CD4-positive, alpha-beta T cell treated with Interleukin-15 for 1 hour (primary cell): Measurements from ENCODE around the gene SEZ6.

Experiments
- DNase-seq: peaks from one replicate; pipeline ENCODE4 v3.0.0-alpha.2; 2020

Gene SEZ6

DNA sequence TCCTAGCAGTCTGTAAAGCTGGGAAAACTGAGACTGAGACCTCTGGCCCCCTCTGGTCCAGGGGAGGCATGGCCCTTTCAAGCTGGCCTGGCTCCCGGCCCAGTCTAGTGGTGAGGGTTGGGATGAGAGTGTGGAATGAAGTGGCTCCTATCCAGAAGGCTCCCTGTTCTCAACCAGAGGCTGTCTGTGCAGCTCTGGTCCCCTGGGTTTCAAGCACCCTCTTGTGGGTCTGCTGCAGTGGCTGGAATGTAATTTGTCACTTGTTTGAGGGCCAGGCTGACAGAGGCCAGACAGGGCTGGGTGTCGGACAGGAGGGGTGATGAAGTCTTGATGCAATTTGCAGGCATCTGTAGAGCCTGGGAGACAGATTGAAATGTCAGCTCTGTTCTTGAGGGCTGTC lies 32.4 kb downstream of the SEZ6 start:
- no peak for DNase-seq

DNA sequence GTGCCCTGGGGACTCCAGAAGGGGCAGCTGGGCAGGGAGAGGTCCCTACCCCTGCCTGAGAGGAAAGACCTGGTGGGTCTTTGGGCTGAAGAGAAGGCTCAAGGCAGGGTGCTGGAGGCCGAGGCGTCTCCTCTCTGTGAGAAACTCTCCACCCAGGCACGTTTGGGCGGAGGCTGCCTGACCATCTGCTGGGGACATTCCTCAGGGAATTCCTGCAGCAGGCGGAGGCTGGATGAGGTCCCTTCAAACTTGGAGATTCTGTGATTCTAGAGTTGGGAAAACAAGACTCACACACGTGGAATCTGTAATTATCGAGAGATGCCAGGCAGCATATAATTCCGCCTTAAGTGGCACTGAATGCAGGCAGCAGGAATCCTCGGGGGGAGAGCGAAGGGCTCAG lies 33.4 kb downstream of the SEZ6 start:
- no peak for DNase-seq

DNA sequence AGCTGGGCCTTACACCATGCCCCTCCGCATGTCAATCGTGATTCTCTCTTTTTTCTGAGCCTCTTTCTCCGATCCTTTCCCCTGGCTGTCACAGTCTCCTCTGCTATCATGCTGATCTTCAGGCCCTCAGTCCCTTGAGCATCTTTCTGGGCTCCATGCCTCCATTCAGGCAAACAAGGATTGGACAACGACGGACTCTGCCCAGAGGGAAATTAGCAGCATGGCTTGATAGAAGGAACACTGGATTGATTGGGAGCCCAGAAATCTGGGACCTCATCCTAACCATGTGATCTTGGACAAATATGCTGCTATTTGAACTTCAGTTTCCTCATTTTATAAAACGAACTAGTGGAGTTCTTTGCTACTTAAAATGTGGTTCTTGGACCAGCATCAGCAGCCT lies 35.0 kb downstream of the SEZ6 start:
- no peak for DNase-seq

DNA sequence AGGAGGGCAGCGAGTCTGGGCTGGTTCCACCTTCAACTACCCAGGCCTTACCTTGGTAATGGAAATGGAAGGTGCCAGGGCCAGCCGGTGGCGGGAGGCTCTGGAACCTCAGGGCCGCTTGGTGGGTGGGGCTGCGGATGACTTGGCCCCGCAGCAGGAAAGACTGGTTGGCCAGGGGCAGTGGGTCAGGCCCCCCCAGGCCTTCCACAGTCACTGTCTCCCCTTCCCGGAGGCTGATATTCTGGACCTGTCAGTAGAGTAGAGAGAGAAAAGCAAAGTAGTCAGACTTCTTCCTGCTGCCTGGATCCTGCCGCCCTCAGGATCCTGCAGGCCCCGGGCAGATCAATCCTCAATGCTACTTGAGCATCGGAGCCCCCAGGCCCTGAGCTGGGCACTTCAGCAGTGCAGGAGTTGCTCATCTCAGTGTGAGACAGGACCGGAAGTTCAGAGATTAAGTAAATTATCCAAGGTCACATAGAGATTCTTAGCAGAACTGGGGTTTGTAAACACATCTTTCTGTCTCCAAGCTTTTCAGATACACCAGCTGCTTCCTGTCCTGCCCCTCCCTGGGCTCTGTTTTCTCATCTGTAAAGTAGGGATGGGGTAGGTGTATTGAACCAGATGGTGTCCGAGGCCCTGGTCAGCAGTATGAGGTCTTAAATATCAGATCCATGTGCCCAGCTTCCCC lies 36.0 kb downstream of the SEZ6 start:
- no peak for DNase-seq

DNA sequence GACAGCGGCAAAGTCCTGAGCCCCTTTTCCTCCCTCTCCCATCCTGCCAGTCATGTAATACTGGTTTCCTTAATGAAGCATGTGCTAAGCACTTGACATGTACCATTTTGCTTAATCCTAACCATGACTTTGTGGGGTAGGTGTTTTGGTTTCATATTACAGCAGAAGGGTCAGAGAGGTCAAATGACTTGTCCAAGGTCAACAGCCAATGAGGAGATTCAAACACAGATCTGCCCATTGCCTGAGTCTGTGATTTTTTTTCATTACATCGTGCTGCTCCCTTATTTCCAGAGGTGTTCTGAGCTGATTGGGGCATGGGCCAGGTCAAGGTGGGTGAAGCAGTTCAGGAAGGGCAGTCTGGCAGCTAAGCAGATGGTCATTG lies 36.9 kb downstream of the SEZ6 start:
- no peak for DNase-seq

DNA sequence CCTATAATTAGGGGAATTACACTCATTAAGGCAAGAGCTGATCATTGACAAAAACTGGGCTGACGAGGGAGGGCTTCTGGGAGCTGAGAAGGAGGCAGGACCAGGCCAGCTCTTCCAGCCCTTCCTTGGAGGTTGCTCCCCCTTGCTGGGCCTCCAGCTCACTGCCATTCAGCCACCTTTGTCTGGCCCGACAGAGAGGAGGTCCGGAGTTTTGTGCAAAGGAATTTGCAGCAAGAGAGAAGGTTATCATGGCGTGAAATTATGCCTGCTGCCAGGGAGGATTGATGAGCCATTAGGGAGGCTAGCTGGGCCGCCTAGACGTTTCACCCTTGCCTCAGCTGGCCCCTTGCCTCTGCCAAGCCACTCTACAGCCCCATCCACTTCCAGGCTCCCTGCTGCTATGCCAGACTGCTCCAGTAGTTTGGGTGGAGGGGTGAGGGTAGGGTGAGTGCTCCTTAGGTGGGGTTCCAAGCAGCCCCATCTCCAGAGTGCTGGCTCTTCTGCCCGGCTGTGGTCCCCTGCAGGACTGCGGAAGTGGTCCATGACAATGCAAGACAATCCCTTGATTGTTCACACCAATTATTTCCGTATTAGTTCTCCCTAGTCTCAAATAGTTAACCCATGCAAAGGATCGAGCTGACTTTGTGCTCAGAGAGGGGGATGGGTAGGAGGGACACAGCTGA lies 37.5 kb downstream of the SEZ6 start:
- no peak for DNase-seq

DNA sequence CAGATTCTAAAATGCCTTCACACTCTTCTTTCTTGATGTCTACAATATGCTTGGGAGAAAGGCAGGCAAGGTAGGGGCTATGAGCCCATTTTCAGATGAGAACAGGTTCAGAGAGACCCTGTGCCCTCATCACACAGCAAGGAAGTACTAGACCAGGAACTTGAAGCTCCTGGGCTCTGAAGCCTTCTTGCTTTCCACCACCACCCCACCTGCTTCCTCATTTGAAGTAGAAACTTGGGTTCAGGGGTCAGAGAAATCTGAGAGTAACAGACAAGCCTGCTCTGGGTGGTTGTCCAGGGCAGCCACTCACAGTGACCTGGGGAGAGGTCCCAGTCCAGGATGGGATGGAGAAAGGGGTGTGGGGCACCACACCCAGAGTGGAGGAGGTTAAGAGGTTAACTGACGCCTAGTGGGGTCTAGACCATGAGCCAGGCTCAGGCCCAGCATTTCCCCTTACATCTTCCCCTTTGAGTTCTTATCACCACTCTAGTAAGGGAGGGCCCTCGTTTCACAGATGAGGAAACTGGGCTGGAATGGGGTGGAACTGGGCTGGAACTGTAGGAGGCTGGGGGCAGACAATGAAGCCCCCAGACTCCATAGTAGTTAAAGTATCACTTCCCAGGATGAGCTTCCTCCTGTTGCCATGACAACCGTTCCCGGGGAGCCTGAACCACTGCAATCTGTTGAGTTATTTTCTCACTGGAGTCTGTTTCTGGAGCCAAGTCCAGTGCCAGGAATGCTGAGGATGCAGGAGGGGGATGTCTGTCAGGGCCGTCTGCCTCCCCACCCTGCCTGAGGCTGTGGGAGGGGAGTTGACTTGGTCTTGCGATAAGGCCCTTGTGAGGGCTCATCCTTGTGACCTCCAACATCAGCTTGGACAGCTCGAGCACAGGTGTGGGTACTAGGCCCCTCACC lies 38.4 kb downstream of the SEZ6 start:
- DNase-seq = peak; percentile 30

DNA sequence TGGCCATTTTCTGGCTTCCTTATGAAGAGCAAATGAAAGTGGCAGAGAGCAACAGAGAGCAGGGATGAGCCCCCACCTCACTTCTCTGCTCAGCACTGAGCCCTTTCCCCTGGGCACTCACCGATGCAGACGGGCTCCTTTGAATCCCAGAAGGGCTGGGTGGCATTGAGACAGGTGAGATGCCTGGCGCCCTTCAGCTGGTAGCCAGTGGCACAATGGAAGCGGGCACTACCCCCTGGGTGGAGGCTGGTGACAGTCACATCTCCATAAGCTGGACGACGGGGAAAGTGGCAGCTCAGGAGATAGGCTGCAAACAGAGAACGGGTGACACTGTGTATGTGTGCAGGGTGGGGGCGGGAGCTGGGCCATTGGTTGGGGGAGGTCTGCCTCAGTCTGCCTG lies 42.0 kb downstream of the SEZ6 start:
- no peak for DNase-seq

DNA sequence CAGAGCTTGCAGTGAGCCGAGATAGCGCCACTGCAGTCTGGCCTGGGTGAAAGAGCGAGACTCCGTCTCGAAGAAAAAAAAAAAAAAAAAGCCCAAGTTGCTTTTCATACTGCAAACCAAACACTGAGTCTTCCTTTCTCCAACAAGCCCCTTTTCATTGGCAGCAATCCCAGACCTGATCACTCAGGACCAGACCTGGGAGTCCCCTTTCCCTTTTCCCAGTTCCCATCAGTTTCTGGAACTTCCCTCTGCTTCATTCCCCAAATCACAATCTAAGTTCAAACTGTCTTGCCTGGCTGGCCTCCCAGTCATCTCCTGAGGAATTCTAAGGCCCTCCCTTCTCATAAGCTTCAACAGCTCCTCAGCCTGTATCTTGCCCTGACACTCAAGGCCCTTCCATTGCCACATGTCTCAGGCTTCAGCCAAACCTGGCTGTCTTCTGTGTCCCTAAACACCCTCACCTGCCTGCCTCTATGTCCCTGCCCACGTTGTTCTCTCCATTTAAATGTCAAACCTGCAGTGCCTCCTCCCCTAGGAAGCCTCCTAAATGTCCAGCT lies 42.7 kb downstream of the SEZ6 start:
- DNase-seq = no peak

DNA sequence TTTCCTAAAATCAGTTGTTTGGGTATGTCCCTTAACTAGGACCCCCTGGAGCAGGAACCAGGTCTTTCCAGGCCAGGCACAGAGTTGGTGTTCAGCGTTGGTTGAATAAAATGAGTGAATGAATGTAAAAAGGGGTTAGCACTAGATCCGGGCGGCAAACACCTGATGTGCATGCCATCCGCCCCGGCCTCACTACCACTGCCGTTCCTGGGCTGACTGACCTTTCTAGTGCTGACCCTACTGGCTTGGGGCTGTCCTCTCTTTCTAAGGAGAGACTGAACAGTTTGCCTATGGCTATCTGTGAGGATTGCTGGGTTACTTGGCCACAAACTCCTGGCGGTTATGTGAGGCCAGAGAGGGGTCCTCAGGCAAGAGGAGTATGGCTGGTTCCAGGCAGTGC lies 44.4 kb downstream of the SEZ6 start:
- no peak for DNase-seq

DNA sequence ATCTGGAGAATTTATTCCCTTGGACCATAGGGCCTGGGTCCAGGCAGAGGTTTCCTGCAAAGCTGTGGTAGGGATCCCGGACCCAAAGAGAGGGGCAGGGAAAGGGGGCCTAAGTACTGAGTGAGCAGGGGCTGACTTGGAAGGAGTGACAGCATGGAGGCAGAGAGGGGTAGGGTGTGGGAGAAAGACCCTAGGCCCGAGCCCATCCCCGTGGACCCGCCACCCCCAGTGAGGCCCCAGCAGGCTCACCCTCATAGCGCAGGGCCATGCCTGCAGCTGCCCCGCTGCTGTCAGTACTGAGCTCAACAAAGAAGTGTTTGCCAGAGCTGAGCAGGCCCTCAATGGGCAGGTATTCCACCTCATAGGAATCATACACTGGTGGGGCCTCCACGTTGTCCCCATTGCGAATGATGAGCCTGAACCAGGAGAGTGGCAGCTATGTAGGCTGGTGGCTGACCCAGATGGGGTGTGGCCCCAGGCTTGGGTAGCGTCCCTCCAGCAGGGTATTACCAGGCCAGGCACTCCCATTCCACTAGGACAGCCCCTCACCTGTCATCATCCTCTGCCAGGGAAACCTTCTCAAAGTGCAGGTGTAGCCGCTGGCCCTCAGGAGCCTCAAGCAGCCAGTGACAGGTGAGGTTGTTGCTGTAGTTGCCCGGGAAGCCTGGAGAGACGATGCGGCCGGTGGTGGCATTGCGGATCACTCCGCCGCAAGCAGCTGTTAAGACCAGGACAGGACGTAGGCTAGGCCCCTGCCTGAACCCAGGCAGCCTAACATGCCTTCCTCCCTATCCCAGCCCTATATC lies 45.4 kb downstream of the SEZ6 start:
- no peak for DNase-seq

DNA sequence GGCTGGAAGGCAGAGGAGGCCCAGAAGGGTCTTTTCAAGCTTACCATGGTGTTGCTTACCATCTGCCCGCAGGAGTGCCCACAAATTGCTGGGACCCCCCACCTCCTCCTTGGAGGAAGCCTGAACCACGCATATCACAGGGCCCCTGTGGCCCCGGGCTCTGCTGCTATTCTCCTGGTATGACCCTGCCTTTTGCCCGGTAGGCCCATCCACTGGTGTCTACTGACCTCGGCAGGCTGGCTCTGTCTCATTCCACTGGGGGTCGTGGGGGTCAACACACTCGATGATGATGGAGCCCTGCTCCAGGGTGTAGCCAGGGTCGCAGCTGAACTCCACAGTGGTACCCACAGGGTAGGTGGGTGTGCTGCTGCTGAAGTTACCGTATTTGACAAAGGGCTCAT lies 46.4 kb downstream of the SEZ6 start:
- DNase-seq = no peak

DNA sequence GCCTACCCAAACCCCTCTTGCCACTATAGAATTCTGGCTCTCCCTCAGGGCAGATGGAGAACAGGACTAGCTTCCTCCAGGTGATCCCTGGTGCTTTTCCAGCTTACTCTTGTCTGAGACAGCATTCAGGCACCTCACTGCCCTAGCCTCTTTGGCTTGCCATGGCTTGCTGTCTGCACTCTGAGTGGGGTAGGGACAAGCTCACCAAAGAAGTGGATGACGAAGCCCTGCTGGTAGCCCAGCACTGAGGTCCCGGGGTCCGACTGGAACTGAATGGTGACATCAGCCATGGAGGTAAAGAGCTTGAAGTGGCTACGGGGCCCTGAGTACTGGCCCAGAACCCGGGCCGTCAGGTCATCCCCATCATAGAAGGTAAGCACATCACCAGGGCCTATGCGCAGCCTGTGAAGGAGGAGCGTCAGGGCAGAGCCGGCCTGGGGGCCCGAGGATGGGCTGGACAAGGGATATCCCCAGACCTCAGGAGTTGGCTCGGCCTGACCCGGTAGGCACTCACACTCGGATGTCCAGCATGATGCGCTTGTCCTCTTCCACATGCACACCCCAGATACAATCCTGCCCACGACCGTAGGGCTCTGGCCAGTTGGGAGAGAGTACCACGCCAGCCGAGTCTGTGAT lies 46.9 kb downstream of the SEZ6 start:
- no peak for DNase-seq

DNA sequence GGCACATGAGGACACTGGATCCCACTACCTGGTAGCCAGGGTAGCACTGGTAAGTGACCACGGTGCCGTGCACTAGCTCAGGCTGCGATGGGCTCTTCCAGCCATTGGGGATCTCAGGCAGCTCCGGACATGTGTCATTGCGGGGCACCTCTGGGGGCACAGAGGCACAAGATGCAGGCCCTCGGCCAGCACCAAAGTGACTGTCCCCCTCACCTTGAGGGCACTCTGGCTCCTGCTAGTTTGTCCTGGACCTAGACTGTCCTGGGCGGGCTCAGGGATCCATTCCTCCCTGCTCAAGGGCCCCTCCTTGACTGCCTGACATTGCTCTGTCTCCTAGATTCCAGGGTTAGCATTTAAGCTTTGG lies 47.9 kb downstream of the SEZ6 start:
- DNase-seq = no peak

DNA sequence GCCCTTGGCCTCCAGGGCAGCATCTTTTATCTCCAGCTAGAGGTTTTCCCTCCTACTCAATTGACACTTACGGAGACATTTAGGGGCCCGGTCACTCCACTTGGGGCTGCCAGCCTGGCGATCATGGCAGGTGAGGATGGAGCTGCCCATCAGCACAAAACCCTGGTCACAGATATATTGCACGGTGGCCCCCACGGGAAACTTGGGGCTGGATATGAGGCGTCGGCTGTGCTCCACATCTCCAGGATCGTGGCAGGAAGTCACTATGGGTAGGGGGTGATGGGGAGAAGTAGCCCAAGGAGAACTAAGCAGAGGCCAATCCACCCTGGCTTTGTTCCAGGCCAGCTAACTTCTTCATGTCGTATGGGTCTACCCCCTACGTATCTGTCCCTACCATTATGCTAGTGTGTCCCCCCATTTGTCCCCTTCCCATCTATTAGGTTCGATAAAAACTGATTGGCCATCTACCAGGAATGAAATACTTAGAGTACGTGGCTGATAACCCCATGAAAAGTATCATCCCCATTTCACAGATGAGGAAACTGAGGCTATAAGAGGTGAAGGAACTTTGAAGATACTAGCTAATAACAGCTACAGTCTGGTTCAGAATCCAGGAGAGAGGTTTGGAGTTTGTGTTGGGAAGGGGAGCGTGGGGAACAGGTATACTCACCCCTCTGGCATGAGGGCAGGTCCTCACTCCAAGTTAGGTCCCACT lies 48.4 kb downstream of the SEZ6 start:
- DNase-seq = no peak

DNA sequence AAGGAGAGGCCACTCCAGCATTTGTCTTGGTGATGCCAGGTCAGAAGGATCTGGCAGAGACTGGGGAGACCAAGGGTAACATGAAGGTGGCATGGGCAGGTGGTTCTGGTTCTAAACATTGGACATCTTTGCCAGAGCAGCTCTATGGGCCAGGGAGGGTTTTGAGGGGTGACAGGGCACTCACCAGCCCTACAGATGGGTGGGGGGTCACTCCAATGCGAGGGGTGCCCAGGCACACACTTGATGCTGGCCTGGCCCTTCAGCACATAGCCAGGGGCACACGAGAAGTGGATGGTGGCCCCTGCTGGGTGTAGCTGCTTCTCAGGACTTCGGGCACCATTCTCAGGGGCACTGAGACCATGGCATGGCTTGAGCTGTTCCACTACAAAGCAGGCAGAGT lies 49.0 kb downstream of the SEZ6 start:
- DNase-seq = no peak

DNA sequence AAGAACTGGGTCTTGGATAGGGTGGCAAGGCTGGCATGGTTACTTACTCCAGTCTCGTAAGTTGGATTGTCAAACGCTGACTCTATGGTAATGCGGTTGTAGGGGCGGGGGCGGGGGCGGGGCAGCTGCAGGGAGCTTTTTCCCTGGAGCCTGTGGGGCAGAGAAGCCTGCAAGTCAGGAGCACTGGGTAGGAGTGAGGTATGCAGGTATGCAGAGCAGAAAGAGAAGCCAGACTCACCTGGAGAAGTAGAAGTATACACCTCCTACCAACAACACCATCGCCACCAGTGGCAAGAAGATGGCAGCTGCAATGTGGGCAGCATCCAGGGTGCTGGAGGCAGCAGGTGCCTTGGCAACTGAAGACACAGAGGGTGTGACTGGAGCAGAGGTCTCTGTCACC lies 49.7 kb downstream of the SEZ6 start:
- no peak for DNase-seq

DNA sequence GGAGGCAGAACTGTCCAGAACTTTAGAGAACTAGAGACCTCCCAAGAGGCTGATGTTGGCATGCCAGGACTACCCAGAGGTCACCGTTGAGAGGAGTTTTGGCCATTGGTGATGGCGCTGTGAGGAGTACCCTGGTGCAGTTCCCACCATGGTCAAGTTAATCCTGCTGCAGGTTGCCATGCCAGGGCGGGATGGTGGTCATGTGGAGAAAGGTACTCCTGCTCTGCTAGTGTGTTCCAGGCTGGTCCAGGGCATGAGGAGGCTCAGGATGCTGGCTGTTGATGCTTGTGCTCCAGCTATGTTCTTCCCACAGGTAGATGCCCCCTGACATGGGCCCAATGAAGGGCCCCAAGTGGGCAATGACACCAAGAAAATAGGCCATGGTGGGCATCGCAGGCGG lies 50.4 kb downstream of the SEZ6 start:
- no peak for DNase-seq

DNA sequence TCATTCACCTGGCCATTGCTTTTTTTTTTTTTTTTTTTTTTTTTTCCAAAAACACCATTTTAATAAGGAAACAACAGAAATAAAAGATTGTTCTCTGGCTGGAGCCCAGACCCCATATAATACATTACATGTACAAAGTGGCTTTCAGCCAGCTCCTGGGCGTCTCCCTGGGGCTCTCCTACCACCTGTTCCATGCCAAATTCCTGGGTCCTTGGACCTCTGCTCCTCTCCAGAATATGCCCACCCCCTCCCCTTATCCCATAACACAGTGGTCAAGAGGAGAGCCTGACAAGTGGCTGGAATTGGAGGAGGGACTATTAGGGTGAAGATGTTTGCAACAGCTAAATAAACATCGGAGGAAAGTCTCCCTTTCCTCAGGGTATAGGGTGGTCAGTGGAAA lies 50.9 kb downstream of the SEZ6 start:
- DNase-seq = no peak

DNA sequence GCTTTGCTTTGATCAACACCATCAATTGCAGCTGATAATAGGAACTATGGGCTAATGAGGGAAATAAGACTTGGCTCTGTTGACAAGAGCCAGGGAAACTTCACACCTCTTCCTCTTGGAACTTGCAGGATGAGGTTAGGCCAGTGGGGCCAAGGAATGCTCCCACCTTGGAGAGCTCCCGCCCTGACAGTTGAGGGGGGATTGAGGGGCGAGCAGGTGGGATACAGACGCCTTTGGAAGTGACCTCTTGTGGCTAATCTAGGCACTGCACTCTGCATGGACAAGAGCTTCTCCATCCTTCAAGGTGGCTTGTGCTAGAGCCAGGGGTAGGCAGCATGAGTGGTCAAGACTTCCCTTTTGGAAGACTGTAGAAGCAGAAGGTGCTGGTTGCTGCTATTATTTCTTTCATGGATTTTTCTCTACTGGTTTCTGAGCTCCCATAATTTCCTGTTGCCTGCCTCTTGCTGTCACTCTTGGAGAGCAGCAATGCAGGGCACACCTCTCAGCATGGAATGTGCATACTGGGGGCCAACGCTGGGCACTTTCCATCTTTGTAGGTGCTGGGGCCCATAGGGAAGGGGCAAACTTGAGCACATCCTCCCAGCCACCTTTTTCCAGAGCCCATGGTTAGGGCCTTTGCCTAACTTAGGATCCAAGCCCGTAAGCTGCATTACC lies 52.3 kb downstream of the SEZ6 start:
- DNase-seq = peak; percentile 44
